Endothelial cell of umbilical vein (primary cell): ENCODE results near the gene EEF1AKMT2. TPM values are rescaled to one million over a fixed set of nuclear protein-coding genes. Genes with fewer than 3 reads are reported as not detected.

ENCODE experiments used
- BruUV-seq: library from RNA; stranded (reverse); fragments of 400-500 nt; replicated peaks from 2 replicates; lab custom pipeline; 2021; lab: Mats Ljungman, UMichigan
- CTCF ChIA-PET: fragments of 300-600, 350-600 bp; sonication (Branson Sonifier 250); formaldehyde crosslinking; loops from one replicate; lab custom pipeline; 2021; ENCODE audit warnings: antibody characterized with exemption, inconsistent platforms; lab: Charles Lee
- POLR2A ChIA-PET: fragments of 300-600, 350-600 bp; sonication (Branson Sonifier 250); formaldehyde crosslinking; loops from one replicate; lab custom pipeline; 2021; ENCODE audit warnings: antibody characterized with exemption, inconsistent platforms; lab: Charles Lee
- DNase-seq: peaks from one replicate; pipeline ENCODE4 v3.0.0-alpha.2; 2011; ENCODE audit warnings: low read depth, low spot score
- FAIRE-seq: peaks from 2 replicates; lab custom pipeline; 2011; peaks lifted over from hg19 to GRCh38; lab: Jason Lieb, UNC
- H2AFZ ChIP-seq: 2 replicates; pipeline ENCODE4 v1.6.0; 2012; ENCODE audit warnings: low read depth, low read length, control low read depth, inconsistent platforms
- H3K27ac ChIP-seq: 2 replicates; pipeline ENCODE4 v1.5.1; 2011; ENCODE audit warnings: low read depth, mild to moderate bottlenecking, control low read depth, low read length, moderate library complexity; ENCODE audit not compliant: insufficient read depth
- H3K27me3 ChIP-seq, 2 experiments: 2 replicates each; pipeline versions ENCODE4 v1.6.0 to v1.6.1; 2011; ENCODE audit warnings: low read length in 2 of 2, mixed read lengths in 1 of 2; ENCODE audit not compliant: control insufficient read depth in 2 of 2, insufficient read depth in 2 of 2
- H3K36me3 ChIP-seq, 2 experiments: 2 replicates in 1 of 2; 3 replicates in 1 of 2; pipeline ENCODE4 v1.5.1; 2011; ENCODE audit warnings: low read length in 2 of 2, mild to moderate bottlenecking in 1 of 2, moderate library complexity in 1 of 2; ENCODE audit not compliant: control insufficient read depth in 2 of 2, insufficient read depth in 2 of 2; ENCODE audit errors: extremely low read depth in 1 of 2
- H3K4me1 ChIP-seq: 3 replicates; pipeline ENCODE4 v1.5.1; 2011; ENCODE audit warnings: mild to moderate bottlenecking, low read length; ENCODE audit not compliant: control insufficient read depth, insufficient read depth; ENCODE audit errors: extremely low read depth
- H3K4me2 ChIP-seq: 2 replicates; pipeline ENCODE4 v1.6.1; 2011; ENCODE audit warnings: low read length, control low read depth, mixed read lengths; ENCODE audit not compliant: insufficient read depth
- H3K4me3 ChIP-seq, 3 experiments: fragments of 200-600 bp in 1 of 3; sonication (generic), shearing (Covaris generic) in 1 of 3; replicated peaks in 1 of 3; 2 replicates each; pipeline ENCODE4 v1.5.1; 2011 to 2016; ENCODE audit warnings: control low read depth in 3 of 3, low read length in 3 of 3, mild to moderate bottlenecking in 2 of 3, inconsistent platforms in 1 of 3, low read depth in 1 of 3, moderate library complexity in 1 of 3; ENCODE audit not compliant: insufficient read depth in 1 of 3
- H3K79me2 ChIP-seq: 2 replicates; pipeline ENCODE4 v1.6.0; 2012; ENCODE audit warnings: low read length, inconsistent platforms; ENCODE audit not compliant: control insufficient read depth, insufficient read depth
- H3K9ac ChIP-seq: replicated peaks from 2 replicates; pipeline ENCODE3; 2011; ENCODE audit warnings: low read length, control low read depth; ENCODE audit not compliant: insufficient read depth; ENCODE audit errors: extremely low read depth
- H3K9me1 ChIP-seq: replicated peaks from 3 replicates; pipeline ENCODE4 v1.6.0; 2011; ENCODE audit warnings: mild to moderate bottlenecking, low read length; ENCODE audit not compliant: control insufficient read depth, insufficient read depth; ENCODE audit errors: extremely low read depth
- H3K9me3 ChIP-seq: replicated peaks from 2 replicates; pipeline ENCODE4 v1.5.1; 2012; ENCODE audit warnings: low read length, inconsistent platforms; ENCODE audit not compliant: control insufficient read depth, insufficient read depth
- H4K20me1 ChIP-seq: replicated peaks from 2 replicates; pipeline ENCODE3; 2011; ENCODE audit warnings: mild to moderate bottlenecking, low read length; ENCODE audit not compliant: control insufficient read depth, insufficient read depth; ENCODE audit errors: extremely low read depth
- CTCF ChIP-seq, 2 donors: IDR thresholded peaks; 1 replicate in 1 of 2; 2 replicates in 1 of 2; pipeline ENCODE4 v1.5.1; 2011; ENCODE audit warnings: low read length in 2 of 2, mild to moderate bottlenecking in 2 of 2, moderate library complexity in 2 of 2, control low read depth in 1 of 2, inconsistent platforms in 1 of 2, low read depth in 1 of 2; ENCODE audit not compliant: insufficient read depth in 1 of 2; ENCODE audit errors: extremely low read depth in 1 of 2
- EZH2 ChIP-seq: IDR thresholded peaks from 2 replicates; pipeline ENCODE4 v1.6.1; 2012; ENCODE audit warnings: borderline replicate concordance, low read depth, mild to moderate bottlenecking, moderate library complexity, low read length, inconsistent platforms; ENCODE audit not compliant: severe bottlenecking
- FOS ChIP-seq: IDR thresholded peaks from 2 replicates; pipeline ENCODE4 v1.6.1; 2011; ENCODE audit warnings: mild to moderate bottlenecking, low read length, moderate library complexity, borderline replicate concordance; ENCODE audit not compliant: insufficient read depth
- GATA2 ChIP-seq: IDR thresholded peaks from 2 replicates; pipeline ENCODE4 v1.7.0; 2011; ENCODE audit warnings: low read depth, mild to moderate bottlenecking, moderate library complexity, mixed read lengths, low read length; ENCODE audit not compliant: insufficient read length, insufficient read depth
- JUN ChIP-seq: IDR thresholded peaks from 2 replicates; pipeline ENCODE4 v1.6.1; 2011; ENCODE audit warnings: borderline replicate concordance, low read depth; ENCODE audit not compliant: insufficient read length, insufficient read depth
- MYC ChIP-seq: IDR thresholded peaks from one replicate; pipeline ENCODE4 v1.6.1; 2011; ENCODE audit warnings: mild to moderate bottlenecking, low read depth, low read length
- POLR2A ChIP-seq: IDR thresholded peaks from 2 replicates; pipeline ENCODE4 v1.6.1; 2012; ENCODE audit warnings: low read depth, mild to moderate bottlenecking, control low read depth, low read length
- POLR2AphosphoS5 ChIP-seq: IDR thresholded peaks from 2 replicates; pipeline ENCODE4 v1.6.1; 2012; ENCODE audit warnings: low read depth, mild to moderate bottlenecking, control low read depth, low read length, moderate library complexity; ENCODE audit not compliant: insufficient read depth
- dilution Hi-C: fragments of 300-500 bp; cut with MboI; formaldehyde crosslinking; loops from one replicate; pipeline ENCODE4 v1.15.0; 2019; ENCODE audit warnings: low sequenced_read_pairs; ENCODE audit not compliant: extremely low pct_ligation_motif_present
- intact Hi-C: fragments of 100-400 bp; cut with micrococcal nuclease; formaldehyde crosslinking; loops from one replicate; pipeline ENCODE4 v1.10.0; 2022
- polyA plus RNA-seq, 4 experiments: library from polyadenylated mRNA; depleted of rRNA in 3 of 4; stranded (reverse) in 3 of 4; unstranded in 1 of 4; fragments of >200 nt; gene quantifications; 2 replicates each; pipeline versions ENCODE4 v1.2.1 to v1.2.3, GENCODE V29; 2011 to 2012; ENCODE audit warnings: missing spikeins in 1 of 4
- total RNA-seq: library from RNA; stranded (reverse); gene quantifications from 2 replicates; pipeline ENCODE4 v1.2.3, GENCODE V29; 2021
- TF ChIP-seq, protein P1 (sequence below): IDR thresholded peaks from 2 replicates; pipeline ENCODE4 v1.6.1; 2011; ENCODE audit not compliant: insufficient read depth, insufficient read length

Gene EEF1AKMT2
- total and polyA plus RNA-seq, 2 donors (not counting 3 experiments of a cell fraction or from before 2014, with no cell fraction given): 8.5 to 21.3 TPM

GRCh38 chr10:124762281-124762680, 29.4 kb downstream of the EEF1AKMT2 start:
- CTCF ChIA-PET: interaction anchor here (0.6 to 2.2 kb wide), 5 partner anchors 10 to 19 kb away, joined by 3 to 7 read pairs (median 4); no protein-coding TSS in a partner anchor
- Histone ChIP-seq H3K4me2 (no peak overlapping the region), H3K9me1 (no peaks in the 10 kb centered on the region), H4K20me1 (no peaks in the 10 kb centered on the region), H3K36me3 (peaks cover 0 to 12% of the 10 kb centered on the region in 2 experiments), H3K9me3 (no peaks in the 10 kb centered on the region), H3K4me1 (peaks cover 10% of the 10 kb centered on the region), H3K79me2 (no peaks in the 10 kb centered on the region), H3K27ac (no peak overlapping the region), H3K27me3 (no peaks in the 10 kb centered on the region), H3K4me3 (no peak overlapping the region), H2AFZ (no peak overlapping the region), H3K9ac (no peak overlapping the region)
- no peak for DNase-seq
- BruUV-seq: no TSS peak
- no peak for TF ChIP-seq POLR2AphosphoS5
- no peak for TF ChIP-seq EZH2
- no peak for TF ChIP-seq GATA2
- TF ChIP-seq FOS: no peak
- no peak for TF ChIP-seq POLR2A
- no peak for TF ChIP-seq JUN
- TF ChIP-seq, protein P1, sequence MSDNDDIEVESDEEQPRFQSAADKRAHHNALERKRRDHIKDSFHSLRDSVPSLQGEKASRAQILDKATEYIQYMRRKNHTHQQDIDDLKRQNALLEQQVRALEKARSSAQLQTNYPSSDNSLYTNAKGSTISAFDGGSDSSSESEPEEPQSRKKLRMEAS: no peak
- no peak for TF ChIP-seq CTCF (IDR thresholded peaks at IDR 0.05; ENCODE audit: extremely low read depth in 1 of 2, insufficient read depth in 1 of 2, low read depth in 1 of 2, low read length in 2 of 2)
- no peak for TF ChIP-seq MYC
- dilution Hi-C loops: no loop called here
- no peak for FAIRE-seq
- POLR2A ChIA-PET: no interaction called here
- intact Hi-C loops: no loop called here
